NCI-H82 (cell line): ENCODE results near the gene CRNKL1.
"Not testable (repeated sequence)": the region's sequence is repeated elsewhere in the genome, so short reads cannot be mapped to it uniquely, and the experiment has no call there.

Experiments
- DNase-seq: peaks from one replicate; lab custom pipeline; 2025; lab: John Stamatoyannopoulos, UW

The CRNKL1 gene

DNA sequence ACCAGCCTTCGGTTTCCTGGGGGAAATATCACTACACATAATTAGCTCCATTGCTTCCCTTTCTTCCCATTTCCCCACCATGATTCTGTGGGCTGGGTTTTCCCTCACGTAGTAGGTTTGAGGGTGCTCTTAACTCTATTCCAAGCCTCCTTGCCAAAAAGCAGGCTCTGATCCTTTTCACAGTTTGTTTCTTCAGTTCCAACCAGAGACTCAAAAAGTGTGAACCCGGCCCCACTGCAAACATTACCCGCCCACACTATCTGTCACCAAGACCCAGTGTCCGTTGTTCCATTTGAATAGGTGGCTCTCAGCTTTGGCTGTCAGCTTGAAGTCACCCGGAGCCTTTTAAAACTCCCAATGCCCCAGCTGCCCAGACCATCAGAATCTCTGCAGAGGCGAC is 46.9 kb downstream of the CRNKL1 start:
- DNase-seq, result no peak

DNA sequence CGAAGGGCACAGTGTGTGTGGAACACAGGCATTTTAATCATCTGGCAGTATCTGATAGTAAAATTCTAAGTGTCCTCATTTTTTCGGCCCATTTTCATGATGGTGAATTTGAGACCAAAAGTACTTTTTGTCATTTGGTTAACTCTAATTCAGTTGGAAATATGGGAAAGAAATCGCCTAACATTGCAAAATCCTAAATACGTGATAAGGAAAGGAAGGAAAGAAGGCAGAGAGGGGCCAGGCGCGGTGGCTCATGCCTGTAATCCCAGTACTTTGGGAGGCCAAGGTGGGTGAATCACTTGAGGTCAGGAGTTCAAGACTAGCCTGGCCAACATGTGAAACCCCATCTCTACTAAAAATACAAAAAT is 48.3 kb downstream of the CRNKL1 start:
- DNase-seq, result not testable (repeated sequence)

DNA sequence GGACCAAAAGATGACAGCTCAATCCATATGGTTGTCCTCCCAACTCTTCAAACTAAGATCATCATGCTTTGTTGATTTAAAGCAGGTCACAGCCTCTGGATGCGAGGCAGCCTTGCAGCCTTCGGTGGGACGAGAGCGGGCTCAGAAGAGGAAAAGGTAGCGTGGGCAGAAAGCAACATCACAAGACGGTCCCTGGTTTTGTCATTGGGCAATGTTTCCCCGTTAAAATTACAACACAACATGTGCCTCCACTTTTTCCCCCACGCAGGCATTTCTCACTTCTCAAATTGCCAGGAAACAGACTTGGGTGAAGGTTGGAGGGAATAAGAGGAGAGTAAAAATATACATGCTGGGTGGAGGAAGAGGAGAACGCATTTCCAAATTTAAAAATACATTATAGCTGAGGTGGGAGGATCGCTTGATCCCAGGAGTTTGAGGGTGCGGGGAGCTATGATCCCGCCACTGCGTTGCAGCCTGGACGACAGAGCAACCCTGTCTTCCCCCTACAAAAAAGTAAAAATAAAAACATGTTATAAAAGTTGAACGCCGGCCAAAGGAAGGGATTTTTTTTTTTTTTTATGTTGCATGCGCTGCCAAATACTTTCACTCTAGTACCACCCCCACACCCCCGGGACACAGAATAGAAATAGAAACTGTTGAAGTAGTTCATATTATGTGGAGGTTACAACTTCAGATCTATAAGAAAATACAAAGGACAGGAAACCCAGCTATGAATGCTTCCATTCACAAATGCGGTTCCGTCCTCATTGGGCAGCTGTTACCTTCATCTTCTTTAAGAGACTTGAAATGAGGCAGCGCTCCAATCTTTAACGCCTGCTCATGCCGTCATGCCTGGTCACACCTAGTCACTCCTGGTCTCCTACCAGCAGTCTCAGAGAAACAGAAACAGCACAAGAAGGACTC is 49.0 kb downstream of the CRNKL1 start:
- no peak for DNase-seq

DNA sequence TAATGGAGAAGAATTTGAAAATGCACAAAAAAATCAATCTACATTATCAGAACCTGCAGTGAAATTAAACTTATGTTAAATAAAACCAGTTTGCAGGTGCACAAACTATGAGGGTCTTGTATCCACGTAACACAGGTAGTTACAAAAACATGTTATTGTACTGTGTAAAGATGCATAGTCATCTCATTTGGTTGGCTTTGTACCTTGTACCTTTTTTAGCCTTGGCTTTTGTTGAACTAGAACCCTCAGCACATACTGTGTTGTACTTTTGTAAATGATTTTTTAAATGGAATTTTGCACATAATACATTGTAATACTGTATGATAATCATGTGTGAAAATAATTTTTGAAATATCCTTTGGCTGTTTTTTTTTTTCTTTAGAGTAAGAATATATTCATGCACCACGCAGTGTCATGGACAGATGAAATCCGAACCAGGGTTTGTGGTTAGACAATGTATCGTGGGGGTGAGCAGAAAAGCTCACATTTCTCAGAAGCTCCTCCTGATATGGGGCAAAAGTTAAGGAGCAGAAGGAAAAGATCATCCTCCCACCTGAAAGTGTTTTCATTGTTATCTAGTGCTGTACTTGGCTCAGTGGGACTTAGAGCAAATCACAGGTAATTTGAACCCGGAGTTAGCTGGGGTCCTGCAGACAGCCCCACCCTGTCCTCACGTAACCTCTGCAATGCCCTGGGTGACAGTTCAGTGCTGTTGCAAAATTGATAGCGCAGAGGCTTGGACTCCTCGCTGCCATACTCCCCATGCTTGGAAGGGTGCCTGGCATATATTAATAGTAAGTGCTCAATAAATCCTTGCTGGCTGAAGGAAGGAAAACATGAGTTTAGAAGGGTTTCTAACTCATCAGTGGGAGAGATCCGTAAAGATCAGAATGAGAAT is 49.9 kb downstream of the CRNKL1 start:
- no peak for DNase-seq

DNA sequence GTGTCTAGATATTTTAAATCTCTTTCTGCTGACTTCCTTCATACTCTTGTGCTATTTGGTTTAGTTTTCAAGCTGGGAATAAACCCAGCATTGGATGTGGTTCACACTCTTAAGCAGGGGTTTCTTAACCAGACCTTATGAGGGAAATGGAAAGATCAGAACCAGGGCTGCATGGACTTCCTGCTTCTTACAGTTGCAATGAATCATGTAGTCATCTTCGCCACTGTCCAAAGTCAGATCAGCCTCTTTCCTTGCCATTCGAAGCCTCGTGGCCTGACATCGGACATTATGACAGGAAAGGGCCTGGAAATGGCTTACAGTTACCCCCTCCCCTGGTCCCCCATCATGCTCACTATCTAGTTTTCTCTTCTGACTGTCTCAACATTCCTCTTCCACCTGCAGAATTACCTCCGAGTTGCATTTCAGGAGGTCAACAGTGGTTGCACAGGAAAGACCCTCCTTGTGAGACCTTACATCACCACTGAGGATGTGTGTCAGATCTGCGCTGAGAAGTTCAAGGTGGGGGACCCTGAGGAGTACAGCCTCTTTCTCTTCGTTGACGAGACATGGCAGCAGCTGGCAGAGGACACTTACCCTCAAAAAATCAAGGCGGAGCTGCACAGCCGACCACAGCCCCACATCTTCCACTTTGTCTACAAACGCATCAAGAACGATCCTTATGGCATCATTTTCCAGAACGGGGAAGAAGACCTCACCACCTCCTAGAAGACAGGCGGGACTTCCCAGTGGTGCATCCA is 51.9 kb downstream of the CRNKL1 start:
- DNase-seq, result no peak

DNA sequence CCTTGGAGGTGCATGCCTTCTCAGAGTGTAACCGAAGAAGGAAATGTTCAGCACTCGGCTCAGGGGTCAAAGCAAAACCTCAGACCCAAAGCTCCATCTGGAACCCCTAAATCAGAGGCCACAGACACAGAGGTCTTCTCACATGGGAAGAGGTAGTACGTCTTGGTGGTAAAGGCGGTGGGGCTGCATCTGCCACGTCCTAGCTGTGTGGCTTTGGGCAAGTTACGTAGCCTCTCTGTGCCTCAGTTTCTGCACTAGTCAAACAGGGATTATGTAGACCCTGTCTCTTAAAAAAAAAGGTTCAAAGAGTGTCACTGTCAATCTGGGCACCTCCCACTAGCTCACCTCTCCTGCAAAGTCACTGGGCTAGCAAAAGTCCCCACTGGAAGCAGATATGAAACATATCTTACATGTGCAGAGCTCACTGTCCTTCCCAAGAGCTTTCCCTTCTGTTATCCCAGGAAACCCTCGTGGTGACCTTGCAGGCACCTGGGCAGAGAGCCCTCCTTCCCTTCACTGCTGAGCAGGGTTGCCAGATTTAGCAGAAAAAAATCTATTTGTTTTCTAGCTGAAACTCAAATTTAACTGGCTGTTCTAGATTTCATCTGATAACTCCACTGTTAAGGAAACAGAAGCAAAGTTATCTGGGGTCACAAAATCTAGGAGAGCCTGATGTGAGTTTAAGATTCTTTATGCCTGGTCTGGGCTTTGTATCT is 53.1 kb downstream of the CRNKL1 start:
- no peak for DNase-seq

DNA sequence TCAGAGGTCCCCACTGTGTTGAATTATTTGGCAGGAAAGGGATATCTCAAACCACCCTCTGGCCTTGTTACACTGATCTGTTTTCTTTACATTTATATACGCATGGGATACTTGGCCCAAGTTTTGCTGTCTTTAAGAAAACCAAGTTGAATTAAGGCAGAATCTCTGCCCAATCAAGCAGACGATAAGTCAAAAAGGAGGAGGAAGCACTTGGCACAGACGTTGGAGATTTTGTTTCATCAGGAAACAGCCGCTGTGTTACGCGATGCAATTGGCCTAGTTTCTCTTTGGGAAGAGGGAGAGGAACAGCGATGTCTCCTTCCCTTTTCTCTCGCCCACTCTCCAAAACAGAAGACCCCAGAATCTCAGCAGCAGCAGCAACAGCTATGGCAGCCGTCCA is 55.3 kb downstream of the CRNKL1 start:
- DNase-seq, result no peak

DNA sequence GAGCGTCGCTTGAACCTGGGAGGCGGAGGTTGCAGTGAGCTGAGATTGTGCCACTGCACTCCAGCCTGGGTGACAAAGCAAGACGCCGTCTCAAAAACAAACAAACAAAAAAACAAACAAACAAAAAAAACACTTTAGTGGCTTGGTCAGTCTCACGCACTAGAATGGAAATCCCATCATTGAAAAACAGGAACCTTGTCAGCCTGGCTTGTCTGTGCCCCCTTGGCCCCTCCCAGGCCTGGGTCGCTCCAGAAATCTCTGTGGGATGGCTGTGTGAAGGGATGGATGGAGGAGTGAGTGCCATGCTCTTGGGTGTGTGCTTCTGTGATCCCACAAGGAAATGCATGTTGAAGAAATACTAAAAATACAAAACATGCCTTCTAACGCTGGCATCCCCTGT is 56.0 kb downstream of the CRNKL1 start:
- no peak for DNase-seq

DNA sequence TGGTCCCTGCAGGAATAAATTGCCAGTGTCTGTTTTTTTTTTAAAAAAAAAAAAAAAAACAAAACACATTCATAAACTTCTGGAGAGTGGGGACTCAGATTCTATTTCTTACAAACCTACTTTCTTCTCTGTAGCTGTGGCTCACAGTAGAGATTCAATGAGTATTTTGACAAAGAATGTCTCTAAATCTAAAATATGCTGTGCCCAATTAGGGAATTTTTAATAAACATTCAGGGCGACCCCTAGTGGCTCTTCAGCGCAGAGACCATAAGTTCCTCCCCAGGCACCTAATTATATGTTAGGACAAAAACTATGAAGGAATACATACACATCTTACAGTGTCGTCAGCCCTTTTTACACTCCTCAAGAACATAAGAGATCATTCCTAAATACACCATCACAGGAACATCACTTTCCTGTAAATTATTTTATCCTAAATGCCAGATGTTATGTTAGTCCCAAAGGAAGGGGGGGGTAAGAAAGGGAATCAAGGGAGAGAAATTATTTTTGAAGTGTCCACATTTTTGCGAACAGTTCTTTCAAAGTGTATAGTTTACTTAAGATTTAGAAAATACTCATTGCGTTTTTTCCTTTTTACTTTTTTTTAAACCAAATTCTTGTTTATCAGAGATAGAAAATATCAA is 56.9 kb downstream of the CRNKL1 start:
- DNase-seq, result peak; percentile 77

DNA sequence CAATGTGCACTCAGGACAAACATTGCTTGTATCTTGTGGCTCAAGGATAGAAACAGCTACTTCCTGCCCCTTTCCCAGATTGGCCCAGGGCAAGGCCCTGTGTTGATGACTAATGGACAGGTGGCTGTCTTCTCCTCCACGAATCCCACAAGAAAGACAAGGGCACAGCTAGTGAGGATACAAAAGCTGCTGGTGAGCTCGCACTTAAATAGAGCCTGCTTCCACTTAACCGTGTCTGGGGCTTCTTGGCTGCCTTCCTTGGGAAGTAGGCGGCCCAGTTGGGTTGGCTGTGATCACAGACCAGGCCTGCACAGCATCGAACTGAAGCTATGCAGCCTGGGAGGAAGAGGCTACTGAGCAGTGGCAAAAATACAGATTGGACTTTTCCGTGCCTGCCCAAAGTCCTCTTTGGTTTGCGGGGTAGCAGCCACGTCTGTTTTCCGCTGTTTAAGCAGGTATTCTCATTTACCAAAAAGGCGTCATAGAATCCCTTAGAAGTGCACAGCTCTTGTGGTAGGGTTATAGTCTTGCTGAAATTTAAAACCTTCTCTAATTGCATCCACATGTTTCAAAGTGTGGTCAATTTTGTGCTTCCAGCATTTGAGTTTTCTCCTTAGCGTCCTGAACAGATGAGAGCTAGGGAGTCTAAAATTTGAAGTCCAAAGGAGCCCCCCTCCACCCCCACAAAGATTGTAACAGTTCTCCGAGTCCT is 58.2 kb downstream of the CRNKL1 start:
- DNase-seq, result no peak

DNA sequence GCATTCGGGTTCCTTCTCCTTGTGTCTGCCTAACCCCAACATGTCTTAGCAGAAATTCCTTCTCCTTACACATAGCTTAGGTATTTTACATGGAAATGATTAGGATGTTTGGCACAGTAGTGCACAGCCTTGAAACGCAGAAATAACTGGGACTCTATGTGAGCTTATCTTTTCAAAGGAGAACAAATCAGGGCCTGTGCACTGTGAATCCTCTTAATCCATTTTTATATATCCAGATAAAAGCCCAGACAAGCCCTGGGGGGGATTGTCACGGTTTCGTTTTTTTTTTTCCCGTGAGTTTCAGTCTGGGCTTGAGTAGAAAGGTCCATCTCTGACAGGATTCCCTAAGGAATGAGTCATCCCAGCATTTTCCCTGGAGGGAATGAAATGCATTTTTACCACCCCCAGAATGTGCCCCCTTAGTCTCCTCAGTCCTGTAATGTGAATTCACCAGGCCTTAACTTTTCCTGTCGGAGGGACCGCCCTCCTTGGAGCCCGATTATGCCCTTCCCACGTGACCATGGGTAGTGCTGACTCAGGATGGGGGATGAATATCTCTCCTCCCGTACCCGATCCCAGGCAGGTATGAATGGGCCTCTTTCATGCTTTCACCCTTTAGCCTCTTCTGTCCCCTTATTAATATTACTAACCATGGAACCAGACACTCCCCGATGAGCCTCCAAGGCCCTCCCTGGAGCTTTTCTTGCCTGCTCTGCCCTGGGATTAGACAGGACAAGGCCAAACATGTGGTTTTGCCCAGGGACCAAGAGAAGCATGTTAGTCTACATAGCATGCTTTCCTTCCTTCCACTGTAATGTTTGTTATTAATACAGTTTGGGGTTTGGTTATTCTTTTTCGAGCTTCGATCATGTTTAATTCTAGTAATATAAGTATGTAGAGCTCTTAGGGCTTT is 59.0 kb downstream of the CRNKL1 start:
- peak; percentile 61 for DNase-seq

DNA sequence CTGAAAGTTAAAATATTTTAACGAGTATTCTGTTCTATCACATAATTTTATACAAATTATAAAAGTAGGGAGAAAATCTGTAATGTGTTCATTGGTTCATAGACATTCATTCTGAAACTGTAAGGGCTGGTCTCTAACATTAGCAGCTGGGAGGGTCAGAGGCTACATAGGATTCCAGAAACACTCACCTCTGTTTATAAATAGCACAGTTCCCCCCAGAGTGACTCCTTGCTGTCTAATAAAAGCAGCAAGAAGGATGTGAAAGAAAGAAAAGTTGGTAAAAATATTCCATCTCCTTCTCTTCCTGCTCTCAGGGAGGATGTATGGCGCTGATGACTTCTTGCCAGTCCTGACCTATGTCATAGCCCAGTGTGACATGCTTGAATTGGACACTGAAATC is 60.4 kb downstream of the CRNKL1 start:
- no peak for DNase-seq

DNA sequence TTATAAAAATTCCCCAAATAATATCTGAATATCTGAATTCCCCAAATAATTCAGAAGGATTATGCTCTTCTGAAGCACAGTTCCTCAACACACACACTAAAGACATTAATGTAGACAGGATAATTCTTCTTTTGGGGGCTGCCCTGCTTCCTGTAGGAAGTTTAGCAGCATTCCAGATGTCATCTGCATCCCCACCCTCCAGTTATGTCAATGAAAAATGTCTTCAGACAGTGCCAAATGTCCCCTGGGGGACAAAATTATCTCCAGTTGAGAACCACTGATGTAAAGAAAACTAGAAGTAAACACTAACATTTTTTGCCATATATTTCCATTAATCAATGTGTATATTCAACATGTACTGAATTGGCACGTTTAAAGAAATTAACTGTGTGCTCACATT is 61.0 kb downstream of the CRNKL1 start:
- DNase-seq, result no peak

DNA sequence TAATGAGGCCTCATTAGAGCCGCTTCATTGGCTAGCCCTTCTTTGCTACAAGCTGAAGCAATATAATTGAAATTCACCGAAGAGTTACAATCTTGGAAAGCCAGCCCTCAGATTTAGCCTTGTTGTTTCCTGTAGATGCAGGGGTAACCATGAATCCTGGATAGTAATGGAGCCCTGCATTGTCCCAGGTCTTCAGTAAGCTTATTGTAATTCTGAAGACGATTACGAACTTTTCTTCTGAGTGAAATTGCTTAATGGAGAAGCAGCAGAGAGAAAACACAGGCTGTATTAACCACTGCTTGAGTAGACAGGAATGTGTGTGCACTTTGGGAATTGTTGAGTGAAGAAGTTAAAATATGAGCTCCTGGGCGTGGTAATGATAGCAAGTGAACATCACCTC is 61.4 kb downstream of the CRNKL1 start:
- no peak for DNase-seq

DNA sequence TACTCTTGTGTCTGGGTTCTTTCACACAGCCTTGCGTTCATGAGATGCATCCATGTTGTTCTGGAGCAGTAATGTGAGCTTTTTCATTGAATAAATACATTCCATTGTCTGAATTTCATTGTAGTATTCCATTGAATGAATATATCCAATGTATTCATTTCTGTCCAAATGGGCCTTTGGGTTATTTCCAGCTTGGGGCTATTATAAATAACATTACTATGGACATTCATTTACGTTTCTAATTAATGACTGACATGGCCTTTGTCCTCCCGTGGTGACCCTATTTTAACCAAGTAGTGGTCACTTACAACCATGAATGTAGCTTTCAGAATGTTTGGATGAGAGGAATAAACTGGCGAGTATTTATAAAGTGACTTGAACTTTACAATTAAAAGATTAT is 65.2 kb downstream of the CRNKL1 start:
- DNase-seq, result no peak

DNA sequence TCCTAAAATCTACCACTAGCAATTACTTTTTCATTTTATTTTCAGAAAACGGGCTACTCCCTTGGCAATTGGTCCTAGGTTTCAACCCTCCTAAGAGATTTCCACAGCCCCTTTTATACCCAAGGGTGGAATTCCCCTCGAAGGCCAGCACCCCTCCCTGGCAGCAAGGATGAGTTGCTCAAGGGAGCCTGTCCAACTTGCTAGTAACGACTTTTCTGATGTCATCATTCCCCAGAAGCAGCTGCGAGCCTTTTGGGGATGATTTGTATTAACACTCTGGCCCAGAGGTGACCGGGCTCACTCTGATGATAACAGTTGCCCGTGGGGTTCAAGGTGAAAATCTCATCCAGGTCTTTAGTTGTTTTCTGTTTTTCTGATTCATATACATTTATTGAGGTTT is 65.8 kb downstream of the CRNKL1 start:
- no peak for DNase-seq
